Mesothelial cell of epicardium (in vitro differentiated cells): ENCODE results near the gene ENKD1. TPM values are rescaled to one million over a fixed set of nuclear protein-coding genes. Genes with fewer than 3 reads are reported as not detected.

Source experiments
- DNase-seq, 2 experiments: peaks; one replicate each; pipeline ENCODE4 v3.0.0; 2021; ENCODE audit warnings: low spot score in 2 of 2; ENCODE audit not compliant: unreplicated experiment in 2 of 2
- H3K27ac Mint-ChIP-seq: 2 replicates; pipeline ENCODE4 v1.8.0; 2021; ENCODE audit warnings: mixed read lengths
- H3K27me3 Mint-ChIP-seq: 2 replicates; pipeline ENCODE4 v1.8.0; 2021; ENCODE audit warnings: low read depth, mixed read lengths
- H3K36me3 Mint-ChIP-seq: 2 replicates; pipeline ENCODE4 v1.8.0; 2021; ENCODE audit warnings: mixed read lengths
- H3K4me1 Mint-ChIP-seq: 2 replicates; pipeline ENCODE4 v1.8.0; 2021; ENCODE audit warnings: mixed read lengths
- H3K4me3 Mint-ChIP-seq: 2 replicates; pipeline ENCODE4 v1.8.0; 2021; ENCODE audit warnings: mild to moderate bottlenecking, moderate library complexity, mixed read lengths
- H3K9me3 Mint-ChIP-seq: 2 replicates; pipeline ENCODE4 v1.8.0; 2021; ENCODE audit warnings: mixed read lengths
- total RNA-seq: library from RNA; stranded (reverse); gene quantifications from 3 replicates; pipeline ENCODE4 v1.2.1, GENCODE V29; 2021
- TF ChIP-seq, protein P1 (sequence below): fragments of 200-600 bp; sonication (generic); IDR thresholded peaks from one replicate; pipeline ENCODE4 v1.5.0; 2021; ENCODE audit warnings: antibody characterized with exemption; ENCODE audit not compliant: unreplicated experiment

ENKD1 gene
- total RNA-seq, 1 donor from 2014 or later: 13.0 TPM

DNA sequence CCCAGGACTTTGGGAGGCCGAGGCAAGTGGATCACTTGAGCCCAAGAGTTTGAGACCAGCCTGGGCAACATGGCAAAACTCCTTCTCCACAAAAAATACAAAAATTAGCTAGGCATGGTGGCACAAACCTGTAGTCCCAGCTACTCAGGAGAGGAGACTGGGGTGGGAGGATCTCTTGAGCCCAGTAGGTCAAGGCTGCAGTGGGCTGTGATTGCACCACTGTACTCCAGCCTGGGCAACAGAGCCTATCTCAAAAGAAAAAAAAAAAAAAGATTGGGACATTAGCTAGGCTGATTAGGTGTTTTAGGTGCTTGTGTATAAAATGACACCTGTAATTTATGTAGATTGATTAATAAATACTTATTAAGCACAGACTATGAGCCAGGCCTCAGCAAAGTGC, 42.5 kb upstream of the ENKD1 start:
- TF ChIP-seq, protein P1, sequence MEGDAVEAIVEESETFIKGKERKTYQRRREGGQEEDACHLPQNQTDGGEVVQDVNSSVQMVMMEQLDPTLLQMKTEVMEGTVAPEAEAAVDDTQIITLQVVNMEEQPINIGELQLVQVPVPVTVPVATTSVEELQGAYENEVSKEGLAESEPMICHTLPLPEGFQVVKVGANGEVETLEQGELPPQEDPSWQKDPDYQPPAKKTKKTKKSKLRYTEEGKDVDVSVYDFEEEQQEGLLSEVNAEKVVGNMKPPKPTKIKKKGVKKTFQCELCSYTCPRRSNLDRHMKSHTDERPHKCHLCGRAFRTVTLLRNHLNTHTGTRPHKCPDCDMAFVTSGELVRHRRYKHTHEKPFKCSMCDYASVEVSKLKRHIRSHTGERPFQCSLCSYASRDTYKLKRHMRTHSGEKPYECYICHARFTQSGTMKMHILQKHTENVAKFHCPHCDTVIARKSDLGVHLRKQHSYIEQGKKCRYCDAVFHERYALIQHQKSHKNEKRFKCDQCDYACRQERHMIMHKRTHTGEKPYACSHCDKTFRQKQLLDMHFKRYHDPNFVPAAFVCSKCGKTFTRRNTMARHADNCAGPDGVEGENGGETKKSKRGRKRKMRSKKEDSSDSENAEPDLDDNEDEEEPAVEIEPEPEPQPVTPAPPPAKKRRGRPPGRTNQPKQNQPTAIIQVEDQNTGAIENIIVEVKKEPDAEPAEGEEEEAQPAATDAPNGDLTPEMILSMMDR: no peak
- Mint-ChIP-seq H3K27ac (no peak overlapping the region), H3K36me3 (peaks cover 3% of the 10 kb centered on the region), H3K27me3 (no peaks in the 10 kb centered on the region), H3K4me1 (peaks cover 4% of the 10 kb centered on the region), H3K4me3 (no peak overlapping the region), H3K9me3 (no peaks in the 10 kb centered on the region)
- no peak for DNase-seq

DNA sequence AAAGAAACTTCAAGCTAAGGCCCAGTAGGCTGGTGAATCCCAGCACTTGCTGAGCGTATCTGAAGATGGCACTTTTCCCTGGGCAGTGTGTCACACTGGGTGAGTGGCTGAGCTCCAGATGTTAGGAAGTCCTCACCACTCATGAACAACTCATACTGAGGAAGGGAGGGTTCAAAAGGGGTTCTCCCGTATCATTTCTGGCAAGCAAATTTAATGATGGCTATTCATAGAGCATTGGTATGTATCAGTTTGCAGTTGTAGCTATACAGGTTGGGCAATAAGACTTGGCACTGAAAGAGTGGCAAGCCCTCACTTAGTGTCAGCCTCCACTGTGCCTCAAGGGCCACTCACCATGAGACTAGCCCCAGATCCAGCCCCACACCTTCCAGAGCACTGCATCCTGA, 41.8 kb upstream of the ENKD1 start:
- no peak for DNase-seq
- Mint-ChIP-seq H3K4me3 (no peak overlapping the region), H3K9me3 (no peaks in the 10 kb centered on the region), H3K27ac (no peak overlapping the region), H3K36me3 (peaks cover 3% of the 10 kb centered on the region), H3K27me3 (no peaks in the 10 kb centered on the region), H3K4me1 (peaks cover 4% of the 10 kb centered on the region)
- TF ChIP-seq, protein P1: no peak

DNA sequence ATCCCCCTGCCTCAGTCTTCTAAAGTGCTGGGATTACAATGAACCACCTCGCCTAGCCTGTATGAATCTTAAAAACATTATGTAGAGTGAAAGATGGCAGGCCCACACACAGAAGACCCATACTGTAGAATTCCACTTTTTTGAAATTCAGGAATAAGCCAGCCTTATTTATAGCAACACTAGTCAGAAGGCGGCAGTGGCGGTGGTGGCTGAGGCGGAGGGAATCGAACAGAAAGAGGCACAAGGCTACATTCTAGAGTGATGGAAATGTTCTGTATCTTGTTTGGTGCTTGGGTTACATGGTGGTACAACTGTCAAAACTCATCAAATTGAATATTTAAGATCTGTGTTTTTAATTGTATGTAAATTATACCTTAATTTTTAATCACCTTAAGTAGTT, 41.2 kb upstream of the ENKD1 start:
- DNase-seq: no peak
- H3K36me3 Mint-ChIP-seq: peaks cover 3% of the 10 kb centered on the region
- H3K9me3 Mint-ChIP-seq: no peaks in the 10 kb centered on the region
- H3K27ac Mint-ChIP-seq: no peak overlapping the region
- TF ChIP-seq, protein P1: no peak
- peaks cover 4% of the 10 kb centered on the region for H3K4me1 Mint-ChIP-seq
- H3K4me3 Mint-ChIP-seq: no peak overlapping the region
- H3K27me3 Mint-ChIP-seq: no peaks in the 10 kb centered on the region

GRCh38 chr16:67707210-67707609, 40.7 kb upstream of the ENKD1 start:
- DNase-seq: no peak
- H3K27me3 Mint-ChIP-seq: no peaks in the 10 kb centered on the region
- H3K27ac Mint-ChIP-seq: no peak overlapping the region
- H3K9me3 Mint-ChIP-seq: no peaks in the 10 kb centered on the region
- H3K4me3 Mint-ChIP-seq: no peak overlapping the region
- TF ChIP-seq, protein P1: no peak
- peaks cover 3% of the 10 kb centered on the region for H3K36me3 Mint-ChIP-seq
- H3K4me1 Mint-ChIP-seq: peaks cover 4% of the 10 kb centered on the region

GRCh38 chr16:67704110-67704509, 37.6 kb upstream of the ENKD1 start:
- no peak overlapping the region for H3K4me3 Mint-ChIP-seq
- H3K4me1 Mint-ChIP-seq: peaks cover 4% of the 10 kb centered on the region
- no peaks in the 10 kb centered on the region for H3K9me3 Mint-ChIP-seq
- H3K27me3 Mint-ChIP-seq: no peaks in the 10 kb centered on the region
- no peak for DNase-seq
- no peak overlapping the region for H3K27ac Mint-ChIP-seq
- TF ChIP-seq, protein P1: no peak
- peaks cover 2% of the 10 kb centered on the region for H3K36me3 Mint-ChIP-seq

DNA sequence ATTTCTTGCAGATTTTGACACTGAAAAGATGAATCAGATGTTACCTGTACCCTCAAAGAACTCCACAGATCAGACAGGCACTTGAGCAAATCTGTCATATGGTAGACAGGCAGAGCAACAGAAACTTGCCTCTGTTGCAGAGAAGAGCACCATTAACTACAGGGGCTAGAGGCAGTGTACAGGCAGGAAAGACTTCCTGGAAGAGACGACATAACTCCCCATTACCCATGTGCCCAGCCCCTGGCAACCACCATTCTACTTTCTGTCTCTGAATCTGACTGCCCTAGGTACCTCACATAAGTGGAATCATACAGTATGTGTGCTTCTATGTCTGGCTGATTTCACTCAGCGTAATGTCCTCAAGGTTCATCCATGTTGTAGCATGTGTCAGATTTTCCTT, 37.1 kb upstream of the ENKD1 start:
- no peak for DNase-seq
- no peak overlapping the region for H3K4me3 Mint-ChIP-seq
- peak overlapping the region; percentile 12 for H3K27ac Mint-ChIP-seq
- H3K27me3 Mint-ChIP-seq: no peaks in the 10 kb centered on the region
- H3K36me3 Mint-ChIP-seq: peaks cover 3% of the 10 kb centered on the region
- peaks cover 4% of the 10 kb centered on the region for H3K4me1 Mint-ChIP-seq
- peaks cover 3% of the 10 kb centered on the region for H3K9me3 Mint-ChIP-seq
- TF ChIP-seq, protein P1: no peak
